Colonic mucosa (tissue), 4 donors: ENCODE results near the gene ERF. TPM values are rescaled to one million over a fixed set of nuclear protein-coding genes. Genes with fewer than 3 reads are reported as not detected.
A peak's percentile ranks its signal among the peaks of the same experiment; 100 is the strongest.

Experiments
- DNase-seq: peaks from one replicate; pipeline ENCODE4 v3.0.0-alpha.2; 2020
- H3K27ac ChIP-seq: fragments of 200-600 bp; one replicate; pipeline ENCODE4 v1.8.0; 2021
- H3K27me3 ChIP-seq: fragments of 200-600 bp; one replicate; pipeline ENCODE4 v1.8.0; 2021
- H3K36me3 ChIP-seq: fragments of 200-600 bp; one replicate; pipeline ENCODE4 v1.8.0; 2021
- H3K4me1 ChIP-seq: fragments of 200-600 bp; one replicate; pipeline ENCODE4 v1.8.0; 2021; ENCODE audit warnings: mild to moderate bottlenecking
- H3K4me3 ChIP-seq: fragments of 200-600 bp; one replicate; pipeline ENCODE4 v1.8.0; 2021
- H3K9ac ChIP-seq, 2 donors: one replicate each; pipeline ENCODE4 v1.7.0; 2013; ENCODE audit warnings: control low read depth in 2 of 2, low read depth in 2 of 2, low read length in 2 of 2
- H3K9me3 ChIP-seq: fragments of 200-600 bp; one replicate; pipeline ENCODE4 v1.8.0; 2021
- intact Hi-C: fragments of 100-400 bp; cut with DNase I; formaldehyde crosslinking; loops from one replicate; pipeline ENCODE4 v1.14.1; 2022
- total RNA-seq, 2 donors: library from RNA; stranded (reverse); fragmentation: NEBNext Ultra II Directional in 1 of 2; extraction: Animal tissue kit (Norgen Biotek cat#: 25700) in 1 of 2; gene quantifications; one replicate each; pipeline ENCODE4 v1.2.1, GENCODE V29; 2021
- TF ChIP-seq, protein P1 (sequence below): fragments of 200-600 bp; IDR thresholded peaks from one replicate; pipeline ENCODE4 v1.8.0; 2022; ENCODE audit warnings: antibody characterized with exemption, mild to moderate bottlenecking
- donor health status: healthy.
- donor health status: DM: no; HTN: no; CAD: no.
- donor health status: DM: no; HTN: no; CAD: no.

Gene ERF
- total RNA-seq, 2 donors from 2014 or later: 46.7 to 57.3 TPM

GRCh38 chr19:42247640-42248199, 7.2 kb downstream of the ERF start:
- intact Hi-C loops: loop anchor here (2.0 to 5.0 kb wide), 3 partner anchors 31 to 115 kb away; partner anchors contain the start of gene POU2F2
- Histone ChIP-seq H3K27ac (no peak overlapping the region), H3K9me3 (no peaks in the 10 kb centered on the region), H3K9ac (no peak overlapping the region), H3K4me1 (peaks cover 6% of the 10 kb centered on the region), H3K36me3 (no peaks in the 10 kb centered on the region), H3K27me3 (no peaks in the 10 kb centered on the region), H3K4me3 (no peak overlapping the region)
- TF ChIP-seq, protein P1, sequence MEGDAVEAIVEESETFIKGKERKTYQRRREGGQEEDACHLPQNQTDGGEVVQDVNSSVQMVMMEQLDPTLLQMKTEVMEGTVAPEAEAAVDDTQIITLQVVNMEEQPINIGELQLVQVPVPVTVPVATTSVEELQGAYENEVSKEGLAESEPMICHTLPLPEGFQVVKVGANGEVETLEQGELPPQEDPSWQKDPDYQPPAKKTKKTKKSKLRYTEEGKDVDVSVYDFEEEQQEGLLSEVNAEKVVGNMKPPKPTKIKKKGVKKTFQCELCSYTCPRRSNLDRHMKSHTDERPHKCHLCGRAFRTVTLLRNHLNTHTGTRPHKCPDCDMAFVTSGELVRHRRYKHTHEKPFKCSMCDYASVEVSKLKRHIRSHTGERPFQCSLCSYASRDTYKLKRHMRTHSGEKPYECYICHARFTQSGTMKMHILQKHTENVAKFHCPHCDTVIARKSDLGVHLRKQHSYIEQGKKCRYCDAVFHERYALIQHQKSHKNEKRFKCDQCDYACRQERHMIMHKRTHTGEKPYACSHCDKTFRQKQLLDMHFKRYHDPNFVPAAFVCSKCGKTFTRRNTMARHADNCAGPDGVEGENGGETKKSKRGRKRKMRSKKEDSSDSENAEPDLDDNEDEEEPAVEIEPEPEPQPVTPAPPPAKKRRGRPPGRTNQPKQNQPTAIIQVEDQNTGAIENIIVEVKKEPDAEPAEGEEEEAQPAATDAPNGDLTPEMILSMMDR: no peak
- DNase-seq: no peak

- Histone ChIP-seq H3K4me3 (no peak overlapping the region), H3K4me1 (peaks cover 6% of the 10 kb centered on the region), H3K9me3 (no peaks in the 10 kb centered on the region), H3K27ac (peak overlapping the region; percentile 4), H3K9ac (no peak overlapping the region), H3K36me3 (no peaks in the 10 kb centered on the region), H3K27me3 (no peaks in the 10 kb centered on the region)
- intact Hi-C loops: loop anchor here (2.0 to 5.0 kb wide), 3 partner anchors 32 to 115 kb away; partner anchors contain the start of gene POU2F2
- no peak for DNase-seq
- TF ChIP-seq, protein P1: no peak
Measured at GRCh38 chr19:42246922-42247639, 7.8 kb downstream of the ERF start.

- no peaks in the 10 kb centered on the region for H3K36me3 ChIP-seq
- peak overlapping the region; percentile 4 for H3K27ac ChIP-seq
- H3K9ac ChIP-seq: no peak overlapping the region
- peaks cover 3% of the 10 kb centered on the region for H3K4me1 ChIP-seq
- no peaks in the 10 kb centered on the region for H3K9me3 ChIP-seq
- no peaks in the 10 kb centered on the region for H3K27me3 ChIP-seq
- TF ChIP-seq, protein P1: peak; percentile 54
- intact Hi-C loops: loop anchor here (2.0 to 5.0 kb wide), 3 partner anchors 32 to 114 kb away; partner anchors contain the start of gene POU2F2
- no peak overlapping the region for H3K4me3 ChIP-seq
- peak; percentile 68 for DNase-seq
Measured at GRCh38 chr19:42246143-42246921, 8.6 kb downstream of the ERF start.

DNA sequence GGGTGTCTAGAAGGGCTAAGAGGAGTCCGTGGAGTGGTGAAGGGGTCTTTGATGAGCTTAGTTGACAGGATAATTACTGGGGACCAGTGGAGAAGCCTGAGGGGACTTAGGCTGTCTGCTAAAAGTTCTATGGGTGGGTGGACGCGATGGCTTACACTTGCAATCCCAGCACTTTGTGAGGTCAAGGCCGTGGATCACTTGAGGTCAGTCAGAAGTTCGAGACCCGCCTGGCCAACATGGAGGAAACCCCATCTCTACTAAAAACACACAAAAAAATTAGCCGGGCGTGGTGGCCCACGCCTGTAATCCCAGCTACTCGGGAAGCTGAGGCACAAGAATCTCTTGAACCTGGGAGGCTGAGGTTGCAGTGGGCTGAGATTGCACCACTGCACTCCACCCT, 9.7 kb downstream of the ERF start:
- Histone ChIP-seq H3K4me1 (peaks cover 12% of the 10 kb centered on the region), H3K27ac (peak overlapping the region; percentile 94), H3K9ac (peak overlapping the region in 1 of 2 donors; percentile 93), H3K36me3 (no peaks in the 10 kb centered on the region), H3K27me3 (no peaks in the 10 kb centered on the region), H3K9me3 (no peaks in the 10 kb centered on the region), H3K4me3 (no peak overlapping the region)
- TF ChIP-seq, protein P1: no peak
- peak; percentile 31 for DNase-seq
- intact Hi-C loops: loop anchor here (5.0 kb wide), 2 partner anchors 52 to 113 kb away; partner anchors contain the start of gene POU2F2
